A673 (cell line): ENCODE data around the gene COQ8B.

Experiments
- CTCF ChIP-seq: fragments of 300-800, 200-600 bp; sonication (generic); conservative IDR thresholded peaks from 2 replicates; pipeline ENCODE4 v1.5.1; 2017; ENCODE audit warnings: low read depth, mild to moderate bottlenecking, antibody characterized with exemption, low read length, moderate library complexity, mixed read lengths
- EZH2 ChIP-seq: fragments of 200-600 bp; sonication (generic); IDR thresholded peaks from 2 replicates; pipeline ENCODE4 v1.6.1; 2017; ENCODE audit warnings: borderline replicate concordance, low read depth, mild to moderate bottlenecking, mixed read lengths, antibody characterized with exemption, low read length; ENCODE audit not compliant: poor library complexity, severe bottlenecking

GRCh38 chr19:40690693-40691420 lies 25.8 kb downstream of the COQ8B start:
- TF ChIP-seq CTCF (no peak), EZH2 (no peak)
